SK-N-MC (cell line): ENCODE measurements around the gene ARHGAP35.

Experiments used
- EZH2 ChIP-seq: fragments of 200-600 bp; sonication (generic); IDR thresholded peaks from one replicate; pipeline ENCODE4 v1.6.1; 2017; ENCODE audit warnings: antibody characterized with exemption
- FOXP2 ChIP-seq: optimal IDR thresholded peaks from 2 replicates; pipeline ENCODE3; 2011; ENCODE audit warnings: mild to moderate bottlenecking, moderate library complexity; ENCODE audit not compliant: insufficient read depth; ENCODE audit errors: extremely low read length, control extremely low read depth
- POLR2AphosphoS5 ChIP-seq: IDR thresholded peaks from 2 replicates; pipeline ENCODE4 v1.6.1; 2012; ENCODE audit warnings: mild to moderate bottlenecking, low read depth, low read length, borderline replicate concordance

- no peak for TF ChIP-seq EZH2
- TF ChIP-seq POLR2AphosphoS5, result no peak
- TF ChIP-seq FOXP2, result no peak
Measured at GRCh38 chr19:46825731-46826055, 35.1 kb upstream of the ARHGAP35 start.
